GF-D8 (cell line): ENCODE results near the gene GARNL3.

Experiments
- DNase-seq: peaks from one replicate; lab custom pipeline; 2025; lab: John Stamatoyannopoulos, UW

Gene GARNL3

DNA sequence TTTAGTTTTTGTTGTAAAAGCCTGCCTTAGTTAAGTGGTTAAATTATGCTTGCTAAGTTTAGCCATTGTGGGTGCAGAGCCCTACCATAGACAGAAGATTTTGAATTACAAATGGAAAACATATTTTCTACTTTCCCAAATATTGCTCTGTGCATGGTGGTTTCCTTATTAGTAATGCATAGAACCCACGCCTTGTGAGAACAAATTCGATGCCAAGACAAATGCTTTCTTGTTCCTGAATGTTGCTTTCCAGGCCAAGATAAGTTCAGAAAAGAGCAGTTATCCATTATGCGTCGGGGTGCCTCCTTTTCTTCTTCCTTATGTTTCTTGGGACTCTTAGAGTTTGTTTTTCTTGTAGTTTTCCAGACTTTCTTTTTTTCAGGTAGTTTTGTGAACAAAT, 31.0 kb upstream of the GARNL3 start:
- DNase-seq: no peak

DNA sequence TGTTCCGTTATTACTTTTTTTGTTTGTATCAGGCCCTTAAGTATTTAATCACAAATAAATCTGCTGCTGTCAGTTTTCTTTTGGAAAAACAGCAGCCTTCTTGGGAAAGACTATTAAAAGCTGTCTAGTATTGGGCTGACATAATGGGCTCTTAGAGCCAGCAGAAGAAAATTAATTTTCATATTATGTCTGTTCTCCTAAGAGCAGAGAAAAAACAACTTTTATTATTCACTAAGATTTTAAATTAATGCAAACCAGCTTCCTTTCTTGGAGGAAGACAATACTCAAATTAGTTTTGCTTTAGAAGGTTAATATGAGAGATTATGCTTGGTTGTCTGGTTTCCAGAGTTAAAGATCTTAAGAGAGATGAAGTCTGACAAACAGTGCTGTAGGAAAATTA, 30.6 kb upstream of the GARNL3 start:
- DNase-seq: no peak

DNA sequence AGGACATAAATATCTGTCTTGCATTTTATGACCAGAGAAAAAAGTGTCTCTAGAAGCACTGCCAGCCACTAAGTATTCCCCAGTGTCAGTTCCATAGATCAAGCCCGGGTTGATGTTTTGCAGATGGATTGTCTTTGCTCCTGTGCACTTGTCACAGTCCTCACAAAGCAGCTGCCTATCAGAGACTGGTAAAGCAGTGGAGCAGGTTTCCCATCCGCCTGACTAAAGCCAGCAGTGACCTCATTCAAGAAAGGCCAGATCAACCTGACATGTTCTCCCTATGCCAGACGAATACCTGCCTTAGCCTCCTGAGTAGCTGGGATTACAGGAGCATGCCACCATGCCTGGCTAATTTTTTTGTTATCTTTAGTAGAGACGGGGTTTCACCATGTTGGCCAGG, 26.8 kb upstream of the GARNL3 start:
- no peak for DNase-seq

DNA sequence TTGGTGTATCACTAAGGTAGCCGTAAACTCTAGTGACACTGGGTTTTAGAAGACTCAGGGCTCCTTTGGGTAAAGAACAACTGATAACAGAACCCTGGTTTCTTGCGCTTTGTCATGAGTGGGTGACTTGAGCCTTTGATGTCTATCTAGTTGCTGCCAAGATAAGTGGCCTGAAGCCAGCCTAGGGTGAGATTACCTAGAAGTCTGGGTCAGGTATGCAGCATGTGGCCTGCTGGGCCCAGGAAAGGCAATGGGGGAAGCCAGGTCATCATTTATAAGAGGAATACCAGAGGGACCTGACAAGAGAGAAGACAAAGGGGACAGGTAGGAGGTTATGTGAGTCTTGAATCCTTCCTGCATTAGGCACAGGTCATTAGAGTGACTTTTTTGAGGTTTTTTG, 23.2 kb upstream of the GARNL3 start:
- DNase-seq: no peak

DNA sequence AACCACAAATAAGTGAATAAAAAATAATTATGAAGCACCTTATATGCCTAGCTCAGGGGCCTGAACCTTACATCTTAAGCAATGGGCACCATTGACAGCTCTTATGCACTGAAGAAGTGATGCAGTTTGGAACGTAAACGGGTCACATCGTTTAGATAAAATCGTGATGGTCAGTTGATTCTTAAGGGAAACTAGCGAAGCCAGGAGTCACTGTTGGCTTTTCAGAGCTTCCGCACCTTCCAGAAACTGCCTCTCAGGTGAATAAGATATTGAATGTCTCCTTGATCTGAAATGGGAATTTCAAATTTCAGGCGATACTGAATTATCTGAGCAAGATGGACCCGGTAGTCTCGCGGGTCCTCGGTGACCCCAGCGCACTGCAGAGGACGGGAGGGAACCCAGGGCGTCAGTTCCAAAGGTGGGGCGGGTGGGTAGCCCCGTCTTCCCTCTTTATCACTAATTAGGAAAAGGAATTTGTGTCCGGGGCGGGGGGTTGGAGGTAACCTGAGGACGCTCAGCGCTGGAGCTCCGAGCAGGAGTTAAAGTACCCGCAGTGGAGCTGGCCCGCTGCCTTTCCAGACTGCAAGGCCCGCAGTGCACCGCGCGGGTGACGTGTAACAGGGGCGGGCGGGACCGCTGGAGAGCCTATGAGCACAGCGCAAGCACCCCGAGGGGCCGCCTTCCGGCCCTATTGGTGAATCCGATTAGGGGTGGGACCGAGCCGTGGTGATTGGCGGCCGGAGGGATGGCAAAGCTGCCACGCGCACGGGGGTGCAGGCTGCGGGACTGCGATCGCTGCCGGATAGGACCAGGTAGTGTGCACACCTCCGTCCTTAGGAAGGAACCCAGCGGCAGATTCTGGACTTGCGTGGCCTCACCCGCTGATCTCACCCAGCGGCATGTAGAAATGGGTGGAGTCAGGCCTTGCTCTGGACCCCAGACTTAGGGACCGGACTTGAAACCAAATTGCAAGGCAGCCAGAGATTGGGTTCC, 19.7 kb upstream of the GARNL3 start:
- DNase-seq: no peak

DNA sequence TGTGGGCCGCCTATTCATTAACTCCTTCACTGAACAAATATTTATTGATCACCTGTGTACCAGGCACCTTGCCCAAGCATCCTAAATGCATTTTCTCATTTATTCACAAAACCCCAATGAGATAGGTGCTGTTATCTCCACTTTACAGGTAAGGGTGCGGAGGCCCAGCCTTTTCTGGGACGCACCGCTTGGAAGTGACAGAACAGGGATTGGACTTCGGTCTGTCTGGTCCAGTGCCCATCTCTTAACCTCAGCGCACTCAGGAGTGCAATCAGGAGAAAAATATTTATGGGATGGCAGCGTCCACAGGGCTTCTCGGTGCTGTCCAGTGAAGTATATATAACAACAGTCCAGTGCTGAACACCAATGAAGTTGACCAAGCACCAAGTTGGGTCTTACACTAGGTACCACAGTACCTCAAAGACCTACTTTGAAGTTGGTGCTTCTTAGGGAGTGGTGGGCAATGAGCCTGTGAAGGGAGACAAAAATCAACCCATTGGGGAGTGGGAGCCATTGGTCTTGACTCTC, 18.9 kb upstream of the GARNL3 start:
- no peak for DNase-seq

DNA sequence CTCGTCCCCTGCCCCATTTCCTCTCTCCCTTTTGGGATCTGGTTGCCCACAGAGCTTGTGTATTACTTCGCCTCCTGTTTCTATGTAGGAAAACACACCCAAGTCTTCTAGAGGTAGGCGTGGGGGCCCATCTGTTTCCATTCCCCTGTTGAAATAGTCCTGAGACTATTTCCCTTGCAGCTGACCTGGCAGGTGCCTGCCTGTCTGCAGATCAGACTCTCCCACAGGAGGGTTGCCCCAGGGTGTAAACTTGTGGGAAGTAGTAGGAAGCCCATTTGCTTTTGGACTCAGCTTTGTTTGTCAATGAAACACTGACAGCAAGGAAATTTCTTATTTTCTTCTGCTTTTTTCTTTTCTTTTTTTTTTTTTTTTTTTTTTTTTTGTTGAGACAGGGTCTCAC, 16.3 kb upstream of the GARNL3 start:
- DNase-seq: no peak

DNA sequence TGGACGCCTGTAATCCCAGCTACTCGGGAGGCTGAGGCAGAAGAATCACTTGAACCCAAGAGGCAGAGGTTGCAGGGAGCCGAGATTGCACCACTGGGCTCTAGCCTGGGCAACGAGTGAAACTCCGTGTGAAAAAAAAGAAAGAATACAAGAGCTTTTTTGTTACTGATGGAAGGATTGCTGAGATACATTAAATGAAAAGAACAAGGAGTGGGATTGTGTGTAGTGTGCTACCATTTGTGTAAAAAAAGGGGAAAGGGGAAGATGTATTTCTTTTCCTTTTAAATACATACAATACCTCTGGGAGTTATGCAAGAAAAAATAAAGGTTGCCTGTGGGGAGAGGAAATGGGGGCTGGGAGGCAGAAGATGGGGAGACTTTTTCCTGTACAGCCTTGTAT, 14.7 kb upstream of the GARNL3 start:
- no peak for DNase-seq

DNA sequence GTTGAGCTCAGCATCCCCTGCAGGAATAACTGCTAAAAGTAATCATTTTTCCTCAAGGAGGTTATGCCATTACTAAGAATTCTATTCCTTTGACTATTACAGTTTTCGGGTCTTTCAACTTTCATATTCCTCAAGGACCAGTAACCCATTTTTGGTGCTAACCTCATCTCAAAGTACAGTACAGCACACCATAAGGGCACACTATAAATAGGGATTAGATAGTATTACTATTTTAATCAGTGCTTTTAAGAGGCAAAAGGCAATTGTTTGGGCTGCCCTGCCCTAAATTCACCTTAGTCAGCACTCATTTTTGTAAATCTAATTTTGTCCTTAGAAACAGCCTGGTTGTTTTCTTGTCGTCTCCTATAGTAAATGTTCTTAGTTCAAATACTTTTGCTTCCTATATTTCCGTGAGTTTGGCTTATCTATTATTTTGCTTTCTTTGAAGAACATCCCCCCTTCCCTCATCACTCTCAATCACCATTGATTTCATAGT, 13.6 kb upstream of the GARNL3 start:
- no peak for DNase-seq

DNA sequence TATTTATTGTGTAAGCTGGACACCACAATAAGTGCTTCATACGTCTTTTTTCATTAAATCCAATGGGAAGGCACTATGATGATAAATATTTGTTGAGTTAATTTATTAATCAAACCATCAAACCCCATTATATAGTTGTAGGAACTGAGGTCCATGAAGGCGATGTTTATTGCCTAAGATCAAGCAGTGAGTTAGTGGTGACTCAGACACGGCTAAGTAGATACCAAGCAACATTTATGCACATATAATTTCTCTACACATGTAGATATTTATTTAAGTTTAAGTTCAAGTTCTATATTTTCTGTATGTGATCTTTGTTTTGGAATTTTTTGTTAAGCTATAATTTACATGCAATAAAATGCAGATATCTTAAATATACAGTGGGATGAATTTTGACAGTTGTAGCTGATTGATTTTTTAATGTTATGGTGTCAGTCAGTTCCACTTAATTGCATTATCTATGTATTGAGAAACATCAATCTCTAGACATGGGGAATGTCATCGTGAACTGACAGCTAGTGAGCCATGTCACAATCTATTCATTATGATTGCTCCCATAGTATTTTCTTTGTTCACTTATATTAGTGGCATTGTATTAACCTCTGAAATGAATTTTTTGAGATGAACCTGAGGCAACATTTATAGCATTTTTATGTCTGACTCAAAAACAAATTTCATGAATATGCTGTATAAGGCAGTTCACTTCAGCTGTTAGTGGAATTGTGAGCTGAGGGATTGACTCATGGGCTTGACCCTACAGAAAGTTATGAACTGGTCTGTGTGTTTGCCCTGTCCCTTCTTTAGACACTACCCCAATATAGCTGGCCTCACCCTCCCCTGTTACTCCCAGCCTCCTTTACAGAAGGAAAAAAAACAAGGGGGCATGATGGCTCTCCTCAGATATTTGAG, 11.9 kb upstream of the GARNL3 start:
- DNase-seq: no peak

DNA sequence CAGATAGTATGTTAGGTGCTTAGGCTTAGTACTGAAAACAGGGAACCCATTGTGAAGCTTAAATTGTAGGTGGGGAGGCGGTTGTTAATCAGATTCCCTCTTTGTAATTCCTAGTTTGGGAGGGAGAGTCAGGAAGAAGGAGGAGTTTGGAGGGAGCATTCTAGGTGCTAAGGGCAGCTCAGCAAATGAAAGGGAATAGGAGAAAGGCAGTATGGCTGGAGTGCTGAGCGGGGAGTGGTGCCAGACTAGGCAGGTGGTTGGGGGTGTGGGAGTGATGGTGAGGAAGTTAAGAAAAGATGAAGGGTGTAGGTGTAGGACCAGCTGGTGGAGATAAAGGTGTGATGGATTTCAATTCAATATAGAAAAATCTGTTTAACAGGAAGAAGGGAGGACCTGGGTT, 11.1 kb upstream of the GARNL3 start:
- DNase-seq: no peak

DNA sequence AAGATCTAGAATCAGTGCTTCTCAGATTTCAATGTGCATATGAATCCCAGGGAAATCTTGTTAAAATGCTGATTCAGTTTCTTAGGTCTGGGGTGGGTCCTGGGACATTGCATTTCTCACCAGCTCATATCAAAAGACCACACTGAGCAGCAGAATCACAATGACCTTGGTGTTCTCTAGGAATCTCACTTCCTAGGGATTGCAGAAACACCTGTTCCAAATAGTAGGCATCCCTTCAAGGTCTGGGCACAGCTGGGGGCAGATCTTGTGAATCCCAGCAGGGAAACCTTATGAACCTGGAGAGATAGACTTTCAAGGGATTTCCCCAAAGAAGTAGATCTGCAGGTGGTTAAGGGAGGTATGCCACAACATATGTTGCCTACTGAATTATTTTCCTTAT, 8.9 kb upstream of the GARNL3 start:
- no peak for DNase-seq

DNA sequence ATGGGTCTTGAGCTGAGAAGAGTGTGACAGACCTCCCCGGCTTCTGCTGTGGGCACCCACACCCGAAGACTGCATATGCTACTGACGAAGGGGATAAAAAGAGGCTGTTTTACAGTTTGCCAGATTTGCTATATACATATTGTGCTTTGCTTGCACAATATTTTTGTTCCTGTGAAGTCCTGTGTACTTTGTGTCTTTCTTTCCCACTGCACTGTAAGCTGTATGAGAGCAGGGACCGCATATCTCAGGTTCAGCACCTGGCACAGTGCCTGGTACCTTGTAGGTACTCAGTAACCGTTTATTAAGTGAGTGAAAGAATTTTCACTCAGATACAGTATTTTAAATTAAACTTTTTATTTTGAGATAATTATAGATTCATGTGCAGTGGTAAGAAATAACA, 8.2 kb upstream of the GARNL3 start:
- no peak for DNase-seq

DNA sequence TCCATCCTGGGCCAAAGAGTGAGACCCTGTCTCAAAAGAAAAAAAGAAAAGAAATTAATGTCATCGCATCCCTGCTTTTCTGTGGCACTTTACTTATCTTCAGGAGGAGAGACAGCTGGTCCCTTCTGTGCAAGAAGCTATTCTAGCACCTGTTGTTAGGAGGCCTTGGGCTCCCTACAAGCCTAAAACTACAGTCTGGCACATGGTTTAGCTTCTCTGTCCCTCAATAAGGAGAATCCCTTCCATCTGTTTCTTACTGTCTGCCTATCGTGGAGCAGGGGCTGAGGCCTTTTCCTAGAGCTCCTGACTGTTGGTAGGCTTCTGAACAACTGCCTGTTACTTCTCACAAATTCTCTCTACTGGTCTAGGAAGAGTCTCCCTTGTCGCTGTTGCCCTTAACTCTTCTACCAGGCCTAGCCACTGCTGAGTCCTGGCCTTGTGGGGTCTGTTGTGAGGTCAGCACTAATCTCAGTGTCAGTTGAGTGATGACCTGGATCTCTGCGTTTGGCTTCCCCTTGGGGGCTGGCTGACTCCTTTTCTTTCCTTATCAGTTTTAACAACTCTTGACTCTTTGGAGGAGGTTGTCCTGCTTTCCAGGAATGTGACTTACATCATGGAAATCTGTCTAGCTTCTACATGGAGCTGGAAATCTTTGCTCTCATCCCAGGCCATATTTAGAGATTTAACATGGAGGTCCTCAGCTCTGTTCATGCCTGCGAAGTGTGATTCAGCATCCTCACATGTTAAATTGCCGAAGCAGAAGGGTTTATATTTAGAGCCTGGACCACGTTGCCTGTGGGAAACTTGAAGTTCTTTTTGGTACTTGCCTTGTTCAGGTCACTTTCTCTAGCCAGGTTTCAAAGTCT, 5.7 kb upstream of the GARNL3 start:
- no peak for DNase-seq

DNA sequence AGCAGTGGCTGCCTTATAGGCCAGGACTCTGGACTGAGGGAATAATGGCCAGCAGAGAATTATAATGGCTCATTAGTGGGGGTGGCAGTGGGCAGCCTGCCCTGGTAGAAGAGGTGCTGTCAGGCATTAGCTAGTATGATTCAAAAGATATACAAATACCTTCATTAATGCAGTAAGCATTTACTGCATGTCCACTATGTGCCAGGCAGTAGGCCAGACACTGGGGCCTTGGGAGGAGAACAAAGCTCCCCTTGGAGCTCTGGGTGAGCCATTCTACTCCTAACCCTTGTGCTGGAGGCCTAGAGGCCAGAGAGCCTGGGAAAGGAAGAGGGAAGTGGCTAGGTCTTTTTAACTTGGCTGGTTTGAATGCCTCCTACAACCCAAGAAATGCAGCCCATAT, 2.0 kb upstream of the GARNL3 start:
- DNase-seq: no peak

DNA sequence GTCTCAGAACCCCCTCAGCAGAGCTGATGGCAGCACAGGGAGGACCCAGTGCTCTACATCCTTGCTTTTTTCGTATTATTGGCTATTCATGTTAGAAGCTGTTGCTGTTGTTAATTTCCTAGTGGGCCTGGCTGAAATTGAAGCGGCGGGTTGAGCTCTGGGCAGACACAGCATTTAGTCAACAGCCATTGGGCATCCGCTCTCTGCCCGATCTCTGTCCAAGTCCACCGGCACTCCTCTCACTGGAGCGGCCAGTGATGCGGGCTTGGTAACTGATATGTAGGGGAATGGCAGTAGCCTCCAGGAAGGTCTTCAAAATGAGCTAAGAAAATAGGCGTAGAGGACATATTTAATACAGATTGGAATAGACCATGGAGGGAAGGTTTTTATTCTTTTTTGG, 1.3 kb upstream of the GARNL3 start:
- DNase-seq: no peak

DNA sequence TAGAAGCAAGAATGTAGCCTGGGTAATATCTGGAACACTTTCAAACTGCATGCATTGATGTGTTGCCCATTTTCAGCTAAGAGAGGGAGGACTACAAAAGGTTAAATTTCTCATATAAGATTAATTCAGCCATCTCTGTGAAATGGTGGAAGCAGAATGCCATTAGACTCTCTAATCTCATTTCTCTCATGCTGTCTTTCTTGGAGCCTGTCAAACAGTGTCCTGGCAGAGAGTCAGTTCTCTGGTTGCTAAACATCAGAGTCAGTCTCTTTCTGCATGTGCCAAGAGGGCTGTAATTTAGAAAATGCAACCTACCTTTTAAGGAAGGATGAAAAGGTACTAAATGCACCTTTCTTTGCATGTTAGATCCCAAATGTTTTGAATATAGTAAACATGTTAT, 910 bp upstream of the GARNL3 start:
- no peak for DNase-seq

DNA sequence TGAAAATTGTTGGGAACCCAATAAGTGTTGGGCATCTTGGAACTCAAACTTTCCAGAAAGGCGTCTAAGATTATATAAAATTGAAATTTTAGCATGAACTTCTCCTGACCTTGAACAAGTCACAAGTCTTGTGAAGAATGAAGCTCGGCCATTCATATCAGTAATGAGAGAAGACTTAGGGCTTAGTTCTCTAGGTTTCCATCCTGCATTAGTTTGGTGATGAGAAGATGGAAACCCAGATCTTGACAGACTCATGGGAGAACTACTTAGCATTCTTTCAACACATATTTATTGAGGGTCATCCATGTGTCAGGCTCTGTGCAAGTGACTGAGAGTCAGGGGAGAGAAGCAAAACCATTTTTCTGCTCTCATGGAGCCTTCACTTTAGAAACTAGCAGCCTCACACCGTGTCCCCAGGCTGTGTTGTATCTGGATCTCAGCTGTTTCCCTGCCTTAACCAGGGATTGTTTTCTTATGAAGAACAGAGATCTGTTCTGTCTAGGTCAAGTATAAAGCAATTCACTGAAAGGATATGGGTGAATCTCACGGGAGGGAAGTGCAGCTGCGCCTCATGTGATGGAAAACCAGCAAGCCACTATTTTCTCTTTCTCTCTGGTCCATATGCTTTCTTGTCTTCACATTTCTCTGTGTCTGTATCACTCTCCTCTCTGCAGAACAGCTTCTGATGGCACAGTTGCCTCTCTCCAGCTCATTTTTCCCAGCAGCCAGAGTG, 3.4 kb downstream of the GARNL3 start:
- no peak for DNase-seq

DNA sequence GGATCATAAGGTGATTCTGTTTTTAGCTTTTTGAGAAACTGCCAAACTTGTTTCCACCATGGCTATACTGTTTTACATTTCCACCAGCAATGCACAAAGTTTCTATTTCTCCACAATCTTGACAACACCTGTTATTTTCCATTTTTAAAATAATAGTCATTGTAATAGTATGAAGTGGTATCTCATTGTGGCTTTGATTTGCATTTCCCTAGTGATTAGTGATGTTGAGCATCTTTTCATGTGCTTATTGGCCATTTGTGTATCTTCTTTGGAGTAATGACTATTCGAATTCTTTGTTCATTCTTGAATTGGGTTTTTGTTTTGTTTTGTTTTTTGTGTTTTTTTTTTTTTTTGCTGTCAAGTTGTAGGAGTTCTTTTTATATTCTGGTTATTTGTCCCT, 4.9 kb downstream of the GARNL3 start:
- DNase-seq: no peak

DNA sequence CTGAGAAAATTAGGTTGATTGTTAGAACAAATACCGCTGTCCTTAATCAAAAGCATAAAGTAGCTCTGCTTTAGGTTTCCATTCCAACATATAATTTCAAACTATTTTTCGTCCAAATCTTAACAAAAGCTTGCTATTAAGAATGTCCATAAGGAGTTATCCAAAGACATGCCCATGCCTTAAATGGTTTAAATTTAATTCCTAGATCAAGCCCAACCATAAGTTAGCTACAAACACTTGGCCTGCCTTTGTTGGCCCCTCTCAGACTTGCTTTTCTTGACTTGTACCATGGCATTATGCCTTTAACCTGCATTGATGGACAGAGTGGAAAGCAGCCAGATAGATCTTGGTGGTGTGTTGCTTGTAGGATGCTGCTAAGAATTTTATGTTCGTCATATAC, 8.8 kb downstream of the GARNL3 start:
- DNase-seq: no peak

DNA sequence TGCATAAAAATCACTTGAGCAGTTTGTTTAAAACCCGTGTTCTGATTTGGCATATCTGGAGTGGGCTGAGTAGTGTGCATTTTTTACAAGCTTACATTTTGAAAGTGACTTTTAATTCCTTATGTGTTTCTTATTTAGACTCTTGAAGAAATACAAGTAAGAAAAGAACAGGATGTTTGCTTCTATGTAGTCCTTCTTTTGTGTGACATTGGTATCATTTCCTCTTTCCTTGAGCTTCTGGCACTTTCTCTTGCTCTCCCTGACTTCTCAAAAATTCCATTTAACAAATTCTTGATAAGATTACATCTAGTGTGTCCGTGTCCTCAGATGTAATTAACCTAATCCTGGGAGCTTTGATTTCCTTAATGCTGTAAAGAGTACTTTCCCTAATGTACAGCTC, 12.5 kb downstream of the GARNL3 start:
- DNase-seq: no peak
